Brain microvascular endothelial cell (primary cell): ENCODE results near the gene MSTN.

ENCODE experiments used
- DNase-seq: peaks from one replicate; pipeline ENCODE4 v3.0.0-alpha.2; 2020
- H3K27ac ChIP-seq: fragments of 250-450 bp; sonication (Bioruptor Pico); 2 replicates; pipeline ENCODE4 v1.5.1; 2020; ENCODE audit warnings: mild to moderate bottlenecking, moderate library complexity
- H3K27me3 ChIP-seq: fragments of 250-450 bp; sonication (Bioruptor Pico); replicated peaks from 2 replicates; pipeline ENCODE4 v1.5.1; 2020; ENCODE audit warnings: mild to moderate bottlenecking
- H3K36me3 ChIP-seq: fragments of 250-450 bp; sonication (Bioruptor Pico); replicated peaks from 2 replicates; pipeline ENCODE4 v1.5.1; 2020; ENCODE audit warnings: mild to moderate bottlenecking
- H3K4me3 ChIP-seq: 2 replicates; pipeline ENCODE4 v1.5.1; 2011; ENCODE audit warnings: low read depth, mild to moderate bottlenecking, control low read depth, low read length, moderate library complexity
- CTCF ChIP-seq: IDR thresholded peaks from 2 replicates; pipeline ENCODE4 v1.5.1; 2011; ENCODE audit warnings: low read depth, mild to moderate bottlenecking, moderate library complexity, low read length, control low read depth, inconsistent platforms; ENCODE audit errors: missing control alignments
- in situ Hi-C: cut with HindIII; loops from 2 replicates; pipeline ENCODE4 v1.10.0; 2017; ENCODE audit warnings: low sequenced_read_pairs, low pct_ligation_motif_present

The MSTN gene

DNA sequence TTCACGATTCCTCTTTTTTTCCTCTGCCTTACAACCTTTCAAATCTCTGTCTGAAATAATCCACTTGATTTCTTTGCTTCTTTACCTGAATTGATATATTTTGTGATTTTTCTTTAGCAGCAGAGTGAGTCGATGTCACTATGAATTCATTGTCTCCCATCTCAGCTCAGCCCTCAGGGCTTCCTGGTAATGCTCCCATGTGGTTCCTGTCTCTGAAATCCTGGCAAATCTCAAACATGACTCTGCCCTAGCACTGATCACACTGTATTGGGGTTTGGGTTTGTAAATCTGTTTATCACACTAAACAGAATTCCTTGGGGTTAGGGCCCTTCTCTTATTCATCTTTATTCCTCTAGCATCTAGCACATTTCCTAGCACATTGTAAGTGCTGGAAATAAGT lies 43.0 kb upstream of the MSTN start:
- no peak overlapping the region for H3K27ac ChIP-seq
- H3K4me3 ChIP-seq = no peak overlapping the region
- H3K36me3 ChIP-seq = no peaks in the 10 kb centered on the region
- in situ Hi-C loops = no loop called here
- DNase-seq = no peak
- no peaks in the 10 kb centered on the region for H3K27me3 ChIP-seq
- TF ChIP-seq CTCF = no peak

DNA sequence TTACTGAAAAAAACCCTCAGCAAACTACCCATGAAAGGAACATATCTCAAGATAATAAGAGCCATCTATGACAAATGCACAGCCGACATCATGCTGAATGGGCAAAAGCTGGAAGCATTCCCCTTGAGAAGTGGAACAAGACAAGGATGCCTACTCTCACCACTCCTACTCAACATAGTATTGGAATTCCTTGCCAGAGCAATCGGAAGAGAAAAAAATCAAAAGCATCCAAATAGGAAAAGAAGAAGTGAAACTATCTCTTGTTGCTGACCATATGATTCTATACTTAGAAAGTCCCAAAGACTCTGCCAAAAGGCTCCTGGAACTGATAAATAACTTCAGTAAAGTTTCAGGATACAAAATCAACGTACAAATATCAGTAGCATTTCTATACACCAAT lies 40.6 kb upstream of the MSTN start:
- H3K27ac ChIP-seq = no peak overlapping the region
- in situ Hi-C loops = no loop called here
- no peaks in the 10 kb centered on the region for H3K36me3 ChIP-seq
- no peak overlapping the region for H3K4me3 ChIP-seq
- no peak for DNase-seq
- H3K27me3 ChIP-seq = no peaks in the 10 kb centered on the region
- no peak for TF ChIP-seq CTCF

DNA sequence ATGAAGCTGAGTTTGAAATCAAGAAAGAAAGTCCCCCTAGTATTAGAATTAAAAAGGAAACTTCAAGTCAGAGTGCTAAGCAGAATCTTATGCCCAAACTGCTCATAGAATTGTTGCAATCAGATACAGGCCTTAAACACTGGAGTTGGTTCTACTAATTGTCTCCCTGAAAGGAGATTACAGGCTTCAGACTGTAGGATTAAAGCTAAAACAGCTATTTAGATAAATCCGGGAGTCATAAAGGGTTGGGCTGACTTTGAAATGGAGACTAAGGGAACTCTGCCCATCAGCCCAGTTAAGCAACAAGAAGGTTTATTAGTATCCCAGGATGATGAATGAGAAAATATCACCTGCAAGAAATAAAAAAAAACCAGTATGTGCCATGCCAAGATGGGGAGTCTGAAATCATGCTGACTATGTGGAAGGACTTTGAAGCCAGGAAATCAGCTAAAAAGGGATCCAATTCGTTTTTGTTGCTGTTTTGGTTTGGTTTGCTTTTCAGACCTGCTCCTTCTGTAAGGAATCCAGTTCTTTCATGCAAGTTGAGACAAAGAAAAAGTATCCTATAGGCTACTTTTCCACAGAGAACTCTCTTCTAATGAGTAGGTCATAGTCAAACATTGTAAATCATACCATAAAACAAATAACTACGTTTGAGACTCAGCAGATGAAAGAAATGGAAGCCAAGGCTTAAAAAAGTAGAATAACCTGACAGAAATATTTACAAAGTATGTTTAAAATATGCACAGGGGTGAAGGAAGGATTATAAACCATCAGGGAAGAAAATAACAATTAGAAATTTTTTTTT lies 37.6 kb upstream of the MSTN start:
- Histone ChIP-seq H3K27ac (no peak overlapping the region), H3K27me3 (no peaks in the 10 kb centered on the region), H3K36me3 (no peaks in the 10 kb centered on the region), H3K4me3 (no peak overlapping the region)
- DNase-seq = no peak
- in situ Hi-C loops = no loop called here
- TF ChIP-seq CTCF = no peak

- no peaks in the 10 kb centered on the region for H3K36me3 ChIP-seq
- H3K4me3 ChIP-seq = no peak overlapping the region
- H3K27ac ChIP-seq = no peak overlapping the region
- in situ Hi-C loops = no loop called here
- no peak for TF ChIP-seq CTCF
- no peak for DNase-seq
- no peaks in the 10 kb centered on the region for H3K27me3 ChIP-seq
These were observed 36.3 kb upstream of the MSTN start for GRCh38 chr2:190098851-190099250.

DNA sequence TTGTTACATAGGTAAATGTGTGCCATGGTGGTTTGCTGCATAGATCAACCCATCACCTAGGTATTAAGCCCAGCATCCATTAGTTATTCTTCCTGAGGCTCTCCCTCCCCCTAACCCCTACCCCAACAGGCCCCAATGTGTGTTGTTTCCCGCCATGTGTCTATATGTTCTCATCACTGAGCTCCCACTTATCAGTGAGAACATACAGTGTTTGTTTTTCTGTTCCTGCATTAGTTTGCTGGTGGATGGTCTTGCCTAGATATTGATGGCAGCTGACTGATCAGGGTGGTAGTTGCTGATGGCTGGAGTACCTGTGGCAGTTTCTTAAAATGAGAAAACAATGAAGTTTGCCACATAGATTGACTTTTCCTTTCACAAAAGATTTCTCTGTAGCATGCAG lies 34.6 kb upstream of the MSTN start:
- in situ Hi-C loops = no loop called here
- TF ChIP-seq CTCF = no peak
- H3K27ac ChIP-seq = no peak overlapping the region
- no peaks in the 10 kb centered on the region for H3K27me3 ChIP-seq
- no peaks in the 10 kb centered on the region for H3K36me3 ChIP-seq
- no peak for DNase-seq
- no peak overlapping the region for H3K4me3 ChIP-seq
